Measurements from ENCODE around the gene IFT25. TPM values are rescaled to one million over a fixed set of nuclear protein-coding genes. Genes with fewer than 3 reads are reported as not detected.
A peak's percentile ranks its signal among the peaks of the same experiment; 100 is the strongest.

IFT25 gene
- polyA plus RNA-seq, 1 experiment: 54.2 TPM

DNA sequence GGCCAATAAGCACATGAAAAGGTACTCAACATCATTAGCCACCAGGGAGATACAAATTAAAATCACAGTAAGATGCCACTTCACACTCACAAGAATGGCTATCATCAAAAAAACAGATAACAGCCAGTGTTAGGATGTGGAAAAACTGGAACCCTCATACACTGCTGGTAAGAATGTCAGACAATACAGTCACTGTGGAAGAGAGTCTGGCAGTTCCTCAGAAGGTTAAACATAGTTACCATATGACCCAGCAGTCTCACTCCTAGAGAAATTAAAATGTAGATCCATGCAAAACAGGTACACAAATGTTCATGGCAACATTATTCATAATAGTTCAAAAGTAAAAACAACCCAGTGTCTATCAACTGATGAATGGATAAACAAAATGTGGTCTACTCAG is 39.2 kb upstream of the IFT25 start:
- ChIA-PET POLR2A (no interaction called here), CTCF (no interaction called here)
- H3K4me3 ChIP-seq (ENCODE audit: low read depth, low read length): no peak overlapping the region
- H3K9me3 ChIP-seq (ENCODE audit: control insufficient read depth, insufficient read depth, low read length): no peaks in the 10 kb centered on the region
- no peak for DNase-seq (ENCODE audit: low read depth, low spot score)
- TF ChIP-seq, protein P1, sequence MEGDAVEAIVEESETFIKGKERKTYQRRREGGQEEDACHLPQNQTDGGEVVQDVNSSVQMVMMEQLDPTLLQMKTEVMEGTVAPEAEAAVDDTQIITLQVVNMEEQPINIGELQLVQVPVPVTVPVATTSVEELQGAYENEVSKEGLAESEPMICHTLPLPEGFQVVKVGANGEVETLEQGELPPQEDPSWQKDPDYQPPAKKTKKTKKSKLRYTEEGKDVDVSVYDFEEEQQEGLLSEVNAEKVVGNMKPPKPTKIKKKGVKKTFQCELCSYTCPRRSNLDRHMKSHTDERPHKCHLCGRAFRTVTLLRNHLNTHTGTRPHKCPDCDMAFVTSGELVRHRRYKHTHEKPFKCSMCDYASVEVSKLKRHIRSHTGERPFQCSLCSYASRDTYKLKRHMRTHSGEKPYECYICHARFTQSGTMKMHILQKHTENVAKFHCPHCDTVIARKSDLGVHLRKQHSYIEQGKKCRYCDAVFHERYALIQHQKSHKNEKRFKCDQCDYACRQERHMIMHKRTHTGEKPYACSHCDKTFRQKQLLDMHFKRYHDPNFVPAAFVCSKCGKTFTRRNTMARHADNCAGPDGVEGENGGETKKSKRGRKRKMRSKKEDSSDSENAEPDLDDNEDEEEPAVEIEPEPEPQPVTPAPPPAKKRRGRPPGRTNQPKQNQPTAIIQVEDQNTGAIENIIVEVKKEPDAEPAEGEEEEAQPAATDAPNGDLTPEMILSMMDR (IDR thresholded peaks at IDR 0.05; ENCODE audit: low read depth, low read length): no peak
- H3K27me3 ChIP-seq (ENCODE audit: control insufficient read depth, insufficient read depth, low read length): no peaks in the 10 kb centered on the region
- H3K27ac ChIP-seq (ENCODE audit: low read depth, low read length): no peak overlapping the region

DNA sequence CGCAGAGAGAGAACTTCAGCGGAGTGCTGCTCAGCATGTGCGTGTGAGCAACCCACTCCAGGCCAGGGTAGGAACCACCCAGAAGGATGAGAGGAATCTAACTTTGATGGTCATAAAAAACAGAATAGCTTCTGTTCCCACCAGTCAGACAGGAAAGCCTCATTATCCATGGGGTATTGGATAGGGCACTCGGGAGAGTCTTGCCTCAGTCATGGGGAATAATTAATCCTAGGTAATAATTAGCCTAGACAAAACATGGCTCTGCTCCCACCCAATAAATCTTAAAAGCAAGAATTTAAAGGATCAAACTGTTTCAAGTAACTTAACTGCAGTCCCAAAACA is 37.2 kb upstream of the IFT25 start:
- Histone ChIP-seq H3K27me3 (ENCODE audit: control insufficient read depth, insufficient read depth, low read length) (no peaks in the 10 kb centered on the region), H3K9me3 (ENCODE audit: control insufficient read depth, insufficient read depth, low read length) (no peaks in the 10 kb centered on the region), H3K4me3 (ENCODE audit: low read depth, low read length) (peak overlapping the region; percentile 47), H3K27ac (ENCODE audit: low read depth, low read length) (no peak overlapping the region)
- ChIA-PET POLR2A (interaction anchor here (0.6 to 1.0 kb wide), 3 partner anchors 37 to 323 kb away, joined by 3 to 5 read pairs (median 4); partner anchors contain the start of gene IFT25), CTCF (interaction anchor here (0.6 to 1.0 kb wide), 4 partner anchors 10 to 151 kb away, joined by 3 to 5 read pairs (median 4); no protein-coding TSS in a partner anchor)
- TF ChIP-seq, protein P1 (IDR thresholded peaks at IDR 0.05; ENCODE audit: low read depth, low read length): no peak
- no peak for DNase-seq (ENCODE audit: low read depth, low spot score)

DNA sequence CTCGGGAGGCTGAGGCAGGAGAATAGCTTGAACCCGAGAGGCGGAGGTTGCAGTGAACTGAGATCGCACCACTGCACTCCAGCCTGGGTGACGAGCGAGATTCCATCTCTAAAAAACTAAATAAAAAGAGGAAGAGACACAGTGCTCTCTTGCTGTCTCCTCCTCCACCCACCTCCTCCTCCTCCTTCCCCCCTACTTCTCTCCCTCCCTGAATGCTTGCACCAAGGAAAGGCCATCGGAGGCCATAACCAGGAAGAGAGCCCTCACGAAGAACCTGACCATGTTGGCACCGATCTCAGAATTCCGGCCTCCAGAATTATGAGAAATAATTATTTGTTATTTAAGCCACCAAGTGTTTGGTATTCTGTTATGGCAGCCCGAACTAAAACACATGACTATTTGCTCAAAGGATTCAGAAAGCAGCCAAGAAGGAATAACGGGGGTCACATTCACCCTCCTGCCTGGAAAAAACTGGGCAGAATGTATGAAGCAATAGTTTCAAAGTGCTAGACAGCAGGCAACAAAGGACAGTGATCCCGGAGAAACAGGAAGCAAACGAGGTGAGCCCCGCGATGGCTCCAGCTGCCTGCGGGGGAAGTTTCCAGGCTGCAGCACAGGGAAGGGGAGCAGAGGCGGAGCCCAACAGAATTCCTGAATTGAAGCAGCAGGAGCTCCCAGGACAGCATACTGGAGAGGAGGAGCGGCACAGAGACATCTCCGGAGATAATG is 36.7 kb upstream of the IFT25 start:
- TF ChIP-seq, protein P1 (IDR thresholded peaks at IDR 0.05; ENCODE audit: low read depth, low read length): no peak
- no peaks in the 10 kb centered on the region for H3K9me3 ChIP-seq (ENCODE audit: control insufficient read depth, insufficient read depth, low read length)
- peak; percentile 10 for DNase-seq (ENCODE audit: low read depth, low spot score)
- H3K27ac ChIP-seq (ENCODE audit: low read depth, low read length): peak overlapping the region; percentile 61
- H3K27me3 ChIP-seq (ENCODE audit: control insufficient read depth, insufficient read depth, low read length): no peaks in the 10 kb centered on the region
- H3K4me3 ChIP-seq (ENCODE audit: low read depth, low read length): peak overlapping the region; percentile 47
- CTCF ChIA-PET: interaction anchor here (0.6 to 1.0 kb wide), 5 partner anchors 9 to 150 kb away, joined by 3 to 5 read pairs (median 4); no protein-coding TSS in a partner anchor
- POLR2A ChIA-PET: interaction anchor here (0.6 to 1.0 kb wide), 2 partner anchors 37 to 323 kb away, joined by 3 to 4 read pairs; partner anchors contain the start of gene IFT25

DNA sequence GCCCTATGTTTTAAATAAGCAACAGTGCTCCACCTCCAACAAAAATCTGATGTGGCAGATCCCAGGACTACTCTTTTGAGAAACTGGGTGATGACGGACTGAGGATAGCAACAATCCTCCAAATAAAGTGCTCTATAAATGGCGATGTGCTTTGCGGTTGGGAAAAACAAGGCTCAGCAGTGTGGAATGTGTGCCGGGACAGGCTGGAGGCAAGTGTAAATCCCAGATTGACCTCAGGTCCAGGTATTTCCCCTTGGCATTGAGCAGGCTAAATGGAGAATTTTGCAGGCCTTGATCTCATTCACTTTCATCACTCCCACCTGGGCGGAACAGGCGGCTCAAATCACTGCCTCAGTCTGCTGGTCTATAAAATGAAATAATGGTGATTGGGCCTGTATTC is 35.7 kb upstream of the IFT25 start:
- POLR2A ChIA-PET: no interaction called here
- CTCF ChIA-PET: interaction anchor here (0.6 kb wide), 1 partner anchor 511 kb away, joined by 4 read pairs; no protein-coding TSS in a partner anchor
- DNase-seq (ENCODE audit: low read depth, low spot score): no peak

More for the DNA sequence above, 35.7 kb upstream of the IFT25 start:
- H3K27me3 ChIP-seq (ENCODE audit: control insufficient read depth, insufficient read depth, low read length): no peaks in the 10 kb centered on the region
- H3K27ac ChIP-seq (ENCODE audit: low read depth, low read length): no peak overlapping the region
- TF ChIP-seq, protein P1 (IDR thresholded peaks at IDR 0.05; ENCODE audit: low read depth, low read length): no peak
- no peak overlapping the region for H3K4me3 ChIP-seq (ENCODE audit: low read depth, low read length)
- H3K9me3 ChIP-seq (ENCODE audit: control insufficient read depth, insufficient read depth, low read length): no peaks in the 10 kb centered on the region
